Liver (tissue), 9 donors: ENCODE measurements around the gene UNC5B. TPM values are rescaled to one million over a fixed set of nuclear protein-coding genes. Genes with fewer than 3 reads are reported as not detected.

ENCODE experiments used
- DNase-seq: peaks from one replicate; pipeline ENCODE4 v3.0.0-alpha.2; 2017; ENCODE audit warnings: low spot score
- H3K27ac ChIP-seq, 2 donors: one replicate each; pipeline ENCODE4 v1.7.0; 2013; ENCODE audit warnings: inconsistent platforms in 2 of 2, low read length in 2 of 2, control low read depth in 1 of 2, low read depth in 1 of 2, mild to moderate bottlenecking in 1 of 2
- H3K27me3 ChIP-seq, 4 donors: one replicate each; pipeline versions ENCODE4 v1.6.1 to v1.7.0; 2013; ENCODE audit warnings: low read length in 3 of 4, inconsistent platforms in 1 of 4, mild to moderate bottlenecking in 1 of 4, moderate library complexity in 1 of 4; ENCODE audit not compliant: control insufficient read depth in 4 of 4, insufficient read depth in 4 of 4
- H3K36me3 ChIP-seq, 4 donors: one replicate each; pipeline versions ENCODE4 v1.6.1 to v1.7.0; 2013; ENCODE audit warnings: low read length in 3 of 4, mild to moderate bottlenecking in 3 of 4, low read depth in 1 of 4, moderate library complexity in 1 of 4; ENCODE audit not compliant: control insufficient read depth in 4 of 4, insufficient read depth in 3 of 4
- H3K4me1 ChIP-seq, 4 donors: one replicate each; pipeline versions ENCODE4 v1.6.1 to v1.7.0; 2013; ENCODE audit warnings: low read length in 3 of 4, mild to moderate bottlenecking in 3 of 4, moderate library complexity in 1 of 4; ENCODE audit not compliant: control insufficient read depth in 4 of 4, insufficient read depth in 4 of 4
- H3K4me3 ChIP-seq, 3 donors: one replicate each; pipeline versions ENCODE4 v1.6.1 to v1.7.0; 2013; ENCODE audit warnings: low read length in 3 of 3, control low read depth in 1 of 3, low read depth in 1 of 3, mild to moderate bottlenecking in 1 of 3
- H3K9ac ChIP-seq, 2 donors: one replicate each; pipeline ENCODE4 v1.7.0; 2013; ENCODE audit warnings: low read length in 2 of 2, mild to moderate bottlenecking in 2 of 2, moderate library complexity in 2 of 2, control low read depth in 1 of 2, low read depth in 1 of 2
- H3K9me3 ChIP-seq, 4 donors: one replicate each; pipeline versions ENCODE4 v1.6.1 to v1.7.0; 2013; ENCODE audit warnings: low read length in 3 of 4; ENCODE audit not compliant: control insufficient read depth in 4 of 4
- CTCF ChIP-seq: fragments of 150-350 bp; IDR thresholded peaks from 2 replicates; pipeline ENCODE4 v1.5.1; 2017; ENCODE audit warnings: improper control_type of control experiment, low read depth, low read length; ENCODE audit not compliant: missing input control
- EGR1 ChIP-seq, 2 donors: IDR thresholded peaks; 2 replicates each; pipeline ENCODE4 v1.6.1; 2016 to 2018; ENCODE audit warnings: antibody characterized with exemption in 2 of 2, low read depth in 2 of 2
- FOXA1 ChIP-seq: IDR thresholded peaks from 2 replicates; pipeline ENCODE4 v1.6.1; 2016; ENCODE audit warnings: antibody characterized with exemption
- FOXA2 ChIP-seq: IDR thresholded peaks from 2 replicates; pipeline ENCODE4 v1.6.1; 2016; ENCODE audit warnings: antibody characterized with exemption
- GABPA ChIP-seq, 2 donors: IDR thresholded peaks in 1 of 2; conservative IDR thresholded peaks in 1 of 2; 2 replicates each; pipeline ENCODE4 v1.6.1; 2016; ENCODE audit warnings: antibody characterized with exemption in 2 of 2, mild to moderate bottlenecking in 1 of 2, moderate library complexity in 1 of 2
- HNF4A ChIP-seq, 2 donors: conservative IDR thresholded peaks; 2 replicates each; pipeline ENCODE4 v1.6.1; 2016; ENCODE audit warnings: antibody characterized with exemption in 2 of 2, mild to moderate bottlenecking in 2 of 2
- HNF4G ChIP-seq: IDR thresholded peaks from 2 replicates; pipeline ENCODE4 v1.6.1; 2016; ENCODE audit warnings: antibody characterized with exemption
- JUND ChIP-seq, 2 donors: IDR thresholded peaks; 2 replicates each; pipeline ENCODE4 v1.6.1; 2016; ENCODE audit warnings: antibody characterized with exemption in 2 of 2
- MAX ChIP-seq: IDR thresholded peaks from 2 replicates; pipeline ENCODE4 v1.6.1; 2016; ENCODE audit warnings: antibody characterized with exemption
- NR2F2 ChIP-seq: IDR thresholded peaks from 2 replicates; pipeline ENCODE4 v1.6.1; 2016; ENCODE audit warnings: antibody characterized with exemption
- RAD21 ChIP-seq, 2 donors: IDR thresholded peaks; 2 replicates each; pipeline ENCODE4 v1.6.1; 2016; ENCODE audit warnings: antibody characterized with exemption in 2 of 2, mild to moderate bottlenecking in 2 of 2
- REST ChIP-seq: IDR thresholded peaks from 2 replicates; pipeline ENCODE4 v1.6.1; 2016; ENCODE audit warnings: antibody characterized with exemption, mild to moderate bottlenecking
- RXRA ChIP-seq, 2 donors: IDR thresholded peaks; 2 replicates each; pipeline ENCODE4 v1.6.1; 2017 to 2018; ENCODE audit warnings: antibody characterized with exemption in 2 of 2, mild to moderate bottlenecking in 1 of 2
- SP1 ChIP-seq: IDR thresholded peaks from 2 replicates; pipeline ENCODE4 v1.6.1; 2018; ENCODE audit warnings: antibody characterized with exemption, mild to moderate bottlenecking
- TAF1 ChIP-seq: conservative IDR thresholded peaks from 2 replicates; pipeline ENCODE4 v1.6.1; 2016; ENCODE audit warnings: antibody characterized with exemption, mild to moderate bottlenecking
- YY1 ChIP-seq: IDR thresholded peaks from 2 replicates; pipeline ENCODE4 v1.6.1; 2016; ENCODE audit warnings: antibody characterized with exemption, mild to moderate bottlenecking
- WGBS: extraction: QIAGEN DNeasy Blood & Tissue Kit; methylation state at CpG from one replicate; pipeline ENCODE4 v1.1.7; 2013; 5-methylcytosine and 5-hydroxymethylcytosine counted together
- polyA plus RNA-seq, 2 donors: library from polyadenylated mRNA; stranded (reverse) in 1 of 2; unstranded in 1 of 2; fragments of 200-250 nt in 1 of 2; fragments of >200 nt in 1 of 2; fragmentation: Nextera tagmentation in 1 of 2; extraction: Ambion mirVana in 1 of 2; gene quantifications; one replicate each; pipeline versions ENCODE4 v1.2.1 to v1.2.3, GENCODE V29; 2013 to 2015
- total RNA-seq, 2 donors: library from RNA; depleted of rRNA; stranded (reverse); fragments of >200 nt; gene quantifications; one replicate each; pipeline ENCODE4 v1.2.3, GENCODE V29; 2014
- TF ChIP-seq, protein P1 (sequence below): IDR thresholded peaks from 2 replicates; pipeline ENCODE4 v1.6.1; 2016; ENCODE audit warnings: antibody characterized with exemption
- TF ChIP-seq, protein P2 (sequence below): IDR thresholded peaks from 2 replicates; pipeline ENCODE4 v1.6.1; 2016; ENCODE audit warnings: antibody characterized with exemption
- donor health status: healthy.
- donor health status: healthy.
- donor health status: healthy.
- donor health status: healthy.
- donor health status: healthy.

UNC5B gene
- total and polyA plus RNA-seq, 4 donors, result 0.56 to 1.8 (median 1.3) TPM

DNA sequence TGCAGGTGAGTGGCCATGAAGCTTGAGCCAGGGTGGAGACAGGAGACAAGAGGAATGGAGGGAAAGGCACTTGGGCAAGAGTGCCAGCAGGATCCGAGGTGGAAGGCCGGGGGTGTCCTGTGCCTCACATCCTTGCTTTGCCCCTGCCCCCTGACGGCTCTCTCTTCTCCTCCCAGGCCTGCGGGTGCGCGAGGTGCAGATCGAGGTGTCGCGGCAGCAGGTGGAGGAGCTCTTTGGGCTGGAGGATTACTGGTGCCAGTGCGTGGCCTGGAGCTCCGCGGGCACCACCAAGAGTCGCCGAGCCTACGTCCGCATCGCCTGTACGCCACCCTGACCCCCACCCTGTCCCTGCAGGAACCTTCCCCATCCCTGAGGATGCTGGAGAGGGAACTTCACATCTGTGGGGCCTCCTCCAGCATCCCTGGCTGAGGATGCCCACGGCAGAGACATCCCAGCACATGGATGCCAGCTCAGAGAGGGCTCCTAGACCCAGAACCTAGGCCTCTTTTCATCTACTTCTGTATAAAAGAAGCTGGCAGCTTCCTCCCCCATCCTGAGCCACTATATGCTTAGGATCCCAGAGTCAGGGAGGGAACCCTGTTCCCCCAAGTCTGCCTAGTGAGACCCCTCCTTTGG is 72.3 kb downstream of the UNC5B start:
- no peaks in the 10 kb centered on the region for H3K36me3 ChIP-seq
- no peak for DNase-seq

More for the DNA sequence above, 72.3 kb downstream of the UNC5B start:
- Histone ChIP-seq H3K27me3 (no peaks in the 10 kb centered on the region), H3K27ac (no peak overlapping the region), H3K4me1 (peaks cover 0 to 3% (median under 1%) of the 10 kb centered on the region in 4 donors), H3K9ac (no peak overlapping the region), H3K9me3 (no peaks in the 10 kb centered on the region), H3K4me3 (no peak overlapping the region)
- TF ChIP-seq RXRA (IDR thresholded peaks at IDR 0.05), result no peak
- no peak for TF ChIP-seq RAD21 (IDR thresholded peaks at IDR 0.05)
- TF ChIP-seq, protein P1, sequence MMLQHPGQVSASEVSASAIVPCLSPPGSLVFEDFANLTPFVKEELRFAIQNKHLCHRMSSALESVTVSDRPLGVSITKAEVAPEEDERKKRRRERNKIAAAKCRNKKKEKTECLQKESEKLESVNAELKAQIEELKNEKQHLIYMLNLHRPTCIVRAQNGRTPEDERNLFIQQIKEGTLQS, result no peak
- TF ChIP-seq, protein P2, sequence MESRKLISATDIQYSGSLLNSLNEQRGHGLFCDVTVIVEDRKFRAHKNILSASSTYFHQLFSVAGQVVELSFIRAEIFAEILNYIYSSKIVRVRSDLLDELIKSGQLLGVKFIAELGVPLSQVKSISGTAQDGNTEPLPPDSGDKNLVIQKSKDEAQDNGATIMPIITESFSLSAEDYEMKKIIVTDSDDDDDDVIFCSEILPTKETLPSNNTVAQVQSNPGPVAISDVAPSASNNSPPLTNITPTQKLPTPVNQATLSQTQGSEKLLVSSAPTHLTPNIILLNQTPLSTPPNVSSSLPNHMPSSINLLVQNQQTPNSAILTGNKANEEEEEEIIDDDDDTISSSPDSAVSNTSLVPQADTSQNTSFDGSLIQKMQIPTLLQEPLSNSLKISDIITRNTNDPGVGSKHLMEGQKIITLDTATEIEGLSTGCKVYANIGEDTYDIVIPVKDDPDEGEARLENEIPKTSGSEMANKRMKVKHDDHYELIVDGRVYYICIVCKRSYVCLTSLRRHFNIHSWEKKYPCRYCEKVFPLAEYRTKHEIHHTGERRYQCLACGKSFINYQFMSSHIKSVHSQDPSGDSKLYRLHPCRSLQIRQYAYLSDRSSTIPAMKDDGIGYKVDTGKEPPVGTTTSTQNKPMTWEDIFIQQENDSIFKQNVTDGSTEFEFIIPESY, result no peak
- TF ChIP-seq EGR1 (IDR thresholded peaks at IDR 0.05; ENCODE audit: low read depth in 2 of 2), result no peak
- no peak for TF ChIP-seq NR2F2
- no peak for TF ChIP-seq REST
- no peak for TF ChIP-seq MAX
- TF ChIP-seq HNF4A (conservative IDR thresholded peaks at IDR 0.05), result no peak
- TF ChIP-seq FOXA1, result no peak
- no peak for TF ChIP-seq TAF1
- no peak for TF ChIP-seq FOXA2
- TF ChIP-seq GABPA (IDR thresholded peaks at IDR 0.05 in 1 of 2, conservative IDR thresholded peaks at IDR 0.05 in 1 of 2), result no peak
- TF ChIP-seq HNF4G, result no peak
- TF ChIP-seq CTCF, result no peak
- no peak for TF ChIP-seq SP1
- no peak for TF ChIP-seq JUND (IDR thresholded peaks at IDR 0.05)
- no peak for TF ChIP-seq YY1
- 88% methylated on average over 19 of the region's 19 CpGs for WGBS
